ENCODE results near the gene CHST10.

The CHST10 gene

GRCh38 chr2:100403722-100404121 lies 13.7 kb downstream of the CHST10 start:
- no peaks in the 10 kb centered on the region for H3K4me1 ChIP-seq (ENCODE audit: control insufficient read depth, insufficient read depth, low read length)
- H3K9ac ChIP-seq (ENCODE audit: low read depth, low read length): no peak overlapping the region
- no peak overlapping the region for H3K4me3 ChIP-seq (ENCODE audit: low read length)
- H3K27me3 ChIP-seq (ENCODE audit: control insufficient read depth, insufficient read depth, low read length): no peaks in the 10 kb centered on the region
- H3K9me3 ChIP-seq (replicated peaks; ENCODE audit: low read length): no peaks in the 10 kb centered on the region
- H3K36me3 ChIP-seq (ENCODE audit: insufficient read depth, low read length): peaks cover 14% of the 10 kb centered on the region
- H3K4me2 ChIP-seq (ENCODE audit: low read length): no peak overlapping the region

- Histone ChIP-seq H3K9ac (ENCODE audit: low read depth, low read length) (no peak overlapping the region), H3K27me3 (ENCODE audit: control insufficient read depth, insufficient read depth, low read length) (no peaks in the 10 kb centered on the region), H3K4me1 (ENCODE audit: control insufficient read depth, insufficient read depth, low read length) (no peaks in the 10 kb centered on the region), H3K4me3 (ENCODE audit: low read length) (no peak overlapping the region), H3K9me3 (replicated peaks; ENCODE audit: low read length) (no peaks in the 10 kb centered on the region), H3K36me3 (ENCODE audit: insufficient read depth, low read length) (peaks cover 14% of the 10 kb centered on the region), H3K4me2 (ENCODE audit: low read length) (no peak overlapping the region)
These were observed 16.2 kb downstream of the CHST10 start for GRCh38 chr2:100401268-100401667.

- H3K9me3 ChIP-seq (replicated peaks; ENCODE audit: low read length): no peaks in the 10 kb centered on the region
- no peak overlapping the region for H3K9ac ChIP-seq (ENCODE audit: low read depth, low read length)
- H3K4me2 ChIP-seq (ENCODE audit: low read length): no peak overlapping the region
- no peaks in the 10 kb centered on the region for H3K27me3 ChIP-seq (ENCODE audit: control insufficient read depth, insufficient read depth, low read length)
- H3K36me3 ChIP-seq (ENCODE audit: insufficient read depth, low read length): peaks cover 17% of the 10 kb centered on the region
- no peaks in the 10 kb centered on the region for H3K4me1 ChIP-seq (ENCODE audit: control insufficient read depth, insufficient read depth, low read length)
- no peak overlapping the region for H3K4me3 ChIP-seq (ENCODE audit: low read length)
These were observed 17.8 kb downstream of the CHST10 start for GRCh38 chr2:100399714-100400113.

GRCh38 chr2:100397976-100398375 lies 19.5 kb downstream of the CHST10 start:
- Histone ChIP-seq H3K4me1 (ENCODE audit: control insufficient read depth, insufficient read depth, low read length) (no peaks in the 10 kb centered on the region), H3K4me2 (ENCODE audit: low read length) (no peak overlapping the region), H3K27me3 (ENCODE audit: control insufficient read depth, insufficient read depth, low read length) (no peaks in the 10 kb centered on the region), H3K4me3 (ENCODE audit: low read length) (no peak overlapping the region), H3K9ac (ENCODE audit: low read depth, low read length) (no peak overlapping the region), H3K36me3 (ENCODE audit: insufficient read depth, low read length) (peaks cover 17% of the 10 kb centered on the region), H3K9me3 (replicated peaks; ENCODE audit: low read length) (no peaks in the 10 kb centered on the region)

- H3K9ac ChIP-seq (ENCODE audit: low read depth, low read length): no peak overlapping the region
- H3K27me3 ChIP-seq (ENCODE audit: control insufficient read depth, insufficient read depth, low read length): no peaks in the 10 kb centered on the region
- no peaks in the 10 kb centered on the region for H3K9me3 ChIP-seq (replicated peaks; ENCODE audit: low read length)
- H3K4me2 ChIP-seq (ENCODE audit: low read length): no peak overlapping the region
- H3K36me3 ChIP-seq (ENCODE audit: insufficient read depth, low read length): peaks cover 22% of the 10 kb centered on the region
- no peaks in the 10 kb centered on the region for H3K4me1 ChIP-seq (ENCODE audit: control insufficient read depth, insufficient read depth, low read length)
- H3K4me3 ChIP-seq (ENCODE audit: low read length): no peak overlapping the region
These were observed 20.2 kb downstream of the CHST10 start for GRCh38 chr2:100397118-100397860.

GRCh38 chr2:100396483-100396882 lies 21.0 kb downstream of the CHST10 start:
- Histone ChIP-seq H3K4me1 (ENCODE audit: control insufficient read depth, insufficient read depth, low read length) (no peaks in the 10 kb centered on the region), H3K4me2 (ENCODE audit: low read length) (no peak overlapping the region), H3K27me3 (ENCODE audit: control insufficient read depth, insufficient read depth, low read length) (no peaks in the 10 kb centered on the region), H3K4me3 (ENCODE audit: low read length) (no peak overlapping the region), H3K36me3 (ENCODE audit: insufficient read depth, low read length) (peaks cover 14% of the 10 kb centered on the region), H3K9ac (ENCODE audit: low read depth, low read length) (no peak overlapping the region), H3K9me3 (replicated peaks; ENCODE audit: low read length) (no peaks in the 10 kb centered on the region)

- no peaks in the 10 kb centered on the region for H3K9me3 ChIP-seq (replicated peaks; ENCODE audit: low read length)
- no peak overlapping the region for H3K9ac ChIP-seq (ENCODE audit: low read depth, low read length)
- H3K4me3 ChIP-seq (ENCODE audit: low read length): no peak overlapping the region
- no peaks in the 10 kb centered on the region for H3K27me3 ChIP-seq (ENCODE audit: control insufficient read depth, insufficient read depth, low read length)
- H3K36me3 ChIP-seq (ENCODE audit: insufficient read depth, low read length): peaks cover 14% of the 10 kb centered on the region
- H3K4me2 ChIP-seq (ENCODE audit: low read length): no peak overlapping the region
- no peaks in the 10 kb centered on the region for H3K4me1 ChIP-seq (ENCODE audit: control insufficient read depth, insufficient read depth, low read length)
These were observed 21.7 kb downstream of the CHST10 start for GRCh38 chr2:100395532-100396350.

- H3K4me1 ChIP-seq (ENCODE audit: control insufficient read depth, insufficient read depth, low read length): no peaks in the 10 kb centered on the region
- H3K27me3 ChIP-seq (ENCODE audit: control insufficient read depth, insufficient read depth, low read length): no peaks in the 10 kb centered on the region
- H3K36me3 ChIP-seq (ENCODE audit: insufficient read depth, low read length): peaks cover 14% of the 10 kb centered on the region
- no peaks in the 10 kb centered on the region for H3K9me3 ChIP-seq (replicated peaks; ENCODE audit: low read length)
- H3K4me2 ChIP-seq (ENCODE audit: low read length): no peak overlapping the region
- H3K9ac ChIP-seq (ENCODE audit: low read depth, low read length): no peak overlapping the region
- H3K4me3 ChIP-seq (ENCODE audit: low read length): no peak overlapping the region
These were observed 23.3 kb downstream of the CHST10 start for GRCh38 chr2:100394111-100394641.

- no peak overlapping the region for H3K4me2 ChIP-seq (ENCODE audit: low read length)
- no peak overlapping the region for H3K4me3 ChIP-seq (ENCODE audit: low read length)
- peaks cover 14% of the 10 kb centered on the region for H3K36me3 ChIP-seq (ENCODE audit: insufficient read depth, low read length)
- H3K9ac ChIP-seq (ENCODE audit: low read depth, low read length): no peak overlapping the region
- H3K27me3 ChIP-seq (ENCODE audit: control insufficient read depth, insufficient read depth, low read length): no peaks in the 10 kb centered on the region
- no peaks in the 10 kb centered on the region for H3K9me3 ChIP-seq (replicated peaks; ENCODE audit: low read length)
- no peaks in the 10 kb centered on the region for H3K4me1 ChIP-seq (ENCODE audit: control insufficient read depth, insufficient read depth, low read length)
These were observed 24.1 kb downstream of the CHST10 start for GRCh38 chr2:100393362-100393761.

GRCh38 chr2:100392715-100393114 lies 24.8 kb downstream of the CHST10 start:
- Histone ChIP-seq H3K4me1 (ENCODE audit: control insufficient read depth, insufficient read depth, low read length) (no peaks in the 10 kb centered on the region), H3K9ac (ENCODE audit: low read depth, low read length) (no peak overlapping the region), H3K36me3 (ENCODE audit: insufficient read depth, low read length) (peaks cover 14% of the 10 kb centered on the region), H3K27me3 (ENCODE audit: control insufficient read depth, insufficient read depth, low read length) (no peaks in the 10 kb centered on the region), H3K4me2 (ENCODE audit: low read length) (no peak overlapping the region), H3K4me3 (ENCODE audit: low read length) (no peak overlapping the region), H3K9me3 (replicated peaks; ENCODE audit: low read length) (no peaks in the 10 kb centered on the region)

GRCh38 chr2:100391735-100392515 lies 25.5 kb downstream of the CHST10 start:
- Histone ChIP-seq H3K27me3 (ENCODE audit: control insufficient read depth, insufficient read depth, low read length) (no peaks in the 10 kb centered on the region), H3K9ac (ENCODE audit: low read depth, low read length) (no peak overlapping the region), H3K4me3 (ENCODE audit: low read length) (no peak overlapping the region), H3K4me1 (ENCODE audit: control insufficient read depth, insufficient read depth, low read length) (no peaks in the 10 kb centered on the region), H3K9me3 (replicated peaks; ENCODE audit: low read length) (no peaks in the 10 kb centered on the region), H3K36me3 (ENCODE audit: insufficient read depth, low read length) (peaks cover 14% of the 10 kb centered on the region), H3K4me2 (ENCODE audit: low read length) (no peak overlapping the region)

Measured in skeletal muscle satellite cell (primary cell).